Adipose tissue (tissue), 3 donors: ENCODE results near the gene MRPS23. TPM values are rescaled to one million over a fixed set of nuclear protein-coding genes. Genes with fewer than 3 reads are reported as not detected.

Experiments
- H3K27ac ChIP-seq: one replicate; pipeline ENCODE4 v1.5.1; 2013; ENCODE audit warnings: low read depth, low read length
- WGBS, 3 donors: extraction: QIAGEN DNeasy Blood & Tissue Kit; methylation state at CpG; one replicate each; pipeline ENCODE4 v1.1.7; 2013; 5-methylcytosine and 5-hydroxymethylcytosine counted together
- polyA plus RNA-seq, 3 donors: library from polyadenylated mRNA; stranded (reverse); fragments of 200-250 nt; gene quantifications; one replicate each; pipeline ENCODE4 v1.2.3, GENCODE V29; 2013
- donor health status: healthy with polysubstance abuse.
- donor health status: Bipolar disorder and iron deficiency.
- donor health status: healthy.

Gene MRPS23
- polyA plus RNA-seq, result 10 to 100 TPM; 20.9 to 36.6 (median 25.7) TPM

GRCh38 chr17:57849874-57850754 lies at the start of gene MRPS23:
MRPS23 (minus strand) TSS chr17:57850044; CDS start chr17:57850010, 34 bp downstream.
- peak within 1 kb of the TSS; percentile 13 for H3K27ac ChIP-seq
- 0 to 1% (median 0%) methylated on average over 57 of the region's 57 CpGs for WGBS, 3 donors

DNA sequence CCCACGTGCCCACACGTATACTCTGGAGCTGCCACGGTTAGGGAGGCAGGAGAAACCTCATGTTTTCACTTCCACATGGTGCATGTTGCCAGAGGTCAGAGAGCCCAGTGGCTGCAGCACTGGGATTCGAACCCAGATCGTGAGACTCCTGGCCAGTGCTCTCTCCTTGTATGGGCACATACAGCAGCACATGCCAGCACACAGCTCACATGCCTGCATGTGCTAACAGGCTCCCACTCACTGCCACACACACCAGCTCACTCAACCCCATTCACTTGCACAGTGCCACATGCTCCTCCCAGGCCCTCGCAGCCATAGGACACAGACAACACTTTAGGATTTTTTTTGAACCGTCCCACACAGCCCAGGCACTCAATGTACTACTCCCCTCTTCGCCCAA lies 49.5 kb upstream of the MRPS23 start:
- WGBS, 3 donors, result 58 to 60% (median 59%) methylated on average over 8 of the region's 8 CpGs
- no peak overlapping the region for H3K27ac ChIP-seq

GRCh38 chr17:57898487-57899311 lies 48.9 kb upstream of the MRPS23 start:
- WGBS, 3 donors, result 35 to 70% (median 58%) methylated on average over 8 to 9 of the region's 9 CpGs
- H3K27ac ChIP-seq, result peak overlapping the region; percentile 1

GRCh38 chr17:57895382-57896060 lies 45.7 kb upstream of the MRPS23 start:
- WGBS, 3 donors, result 60 to 80% (median 72%) methylated on average over 8 of the region's 8 CpGs
- H3K27ac ChIP-seq, result no peak overlapping the region

DNA sequence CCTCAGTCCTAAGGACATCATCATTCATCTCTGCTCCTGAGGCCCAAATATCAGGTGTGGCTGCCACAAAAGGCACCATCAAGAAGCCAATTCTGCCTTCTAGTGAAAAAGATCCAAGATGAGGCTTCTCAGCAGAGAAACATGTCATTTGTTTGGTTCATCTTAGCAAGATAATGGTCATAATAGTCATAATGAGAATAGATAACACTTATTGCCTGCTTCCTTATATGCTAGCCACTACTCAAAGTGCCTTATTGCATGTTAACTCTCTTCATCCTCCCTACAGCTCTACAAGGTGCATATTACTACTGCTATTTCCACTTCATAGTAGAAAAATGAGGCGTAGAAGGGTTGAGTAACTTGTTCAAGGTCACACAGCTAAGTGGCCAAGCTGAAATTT lies 45.0 kb upstream of the MRPS23 start:
- no peak overlapping the region for H3K27ac ChIP-seq
- 31 to 97% (median 86%) methylated on average over 1 of the region's 1 CpG for WGBS, 3 donors

- peak overlapping the region; percentile 86 for H3K27ac ChIP-seq
- WGBS, 3 donors, result 2 to 21% (median 13%) methylated on average over 16 of the region's 16 CpGs
Observed at GRCh38 chr17:57892820-57893595, 43.2 kb upstream of the MRPS23 start.

DNA sequence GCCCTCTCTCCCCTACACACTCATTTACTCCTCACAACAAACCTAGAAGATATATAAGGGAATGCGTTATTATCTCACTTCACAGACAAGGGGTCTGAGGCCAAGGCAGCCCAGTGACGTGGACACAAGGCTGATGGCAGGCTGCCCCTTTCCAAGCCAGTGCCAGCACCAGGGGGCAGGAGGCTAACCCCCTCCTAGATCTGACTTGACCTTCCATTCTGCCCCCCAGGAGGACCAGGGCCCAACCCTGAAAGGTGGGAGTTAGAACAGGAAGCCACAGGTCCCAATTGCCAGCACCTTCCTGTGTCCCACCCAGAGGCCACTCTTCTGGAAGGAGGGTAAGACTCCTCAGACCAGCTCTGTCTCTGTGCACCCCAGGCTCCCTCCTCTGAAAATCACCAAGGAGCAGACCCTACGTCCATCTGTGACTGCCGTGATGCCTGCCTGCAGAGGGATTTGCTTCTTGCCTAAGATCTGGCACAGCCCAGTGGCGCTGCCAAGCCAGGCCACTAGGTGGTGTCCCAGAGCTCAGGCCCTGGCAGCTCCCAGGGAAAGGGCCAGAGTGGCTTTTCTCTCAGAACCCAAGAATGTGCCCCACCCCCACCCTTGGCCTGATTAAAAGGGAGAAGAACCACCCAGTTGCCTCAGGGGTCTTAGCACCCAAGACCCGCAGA lies 42.4 kb upstream of the MRPS23 start:
- 34 to 43% (median 35%) methylated on average over 6 of the region's 6 CpGs for WGBS, 3 donors
- H3K27ac ChIP-seq, result peak overlapping the region; percentile 30

DNA sequence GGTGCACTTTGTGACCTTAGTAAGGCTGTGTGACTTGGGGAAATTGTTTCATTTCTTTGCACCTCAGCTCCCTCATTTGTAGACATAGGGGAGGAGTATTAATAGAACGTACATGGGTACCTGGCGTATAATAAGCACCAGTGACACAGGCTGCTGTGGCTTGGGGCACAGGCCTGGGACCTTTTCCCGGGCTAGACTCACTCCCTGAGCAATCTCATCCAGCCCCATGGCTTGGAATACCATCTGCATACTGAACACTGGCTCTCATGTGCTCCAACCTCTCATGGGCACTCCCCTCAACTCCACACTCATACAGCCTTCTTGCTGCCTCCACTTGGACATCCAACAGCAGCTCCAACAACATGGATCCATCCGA lies 41.0 kb upstream of the MRPS23 start:
- no peak overlapping the region for H3K27ac ChIP-seq
- WGBS, 3 donors, result 60 to 81% (median 76%) methylated on average over 4 of the region's 4 CpGs

GRCh38 chr17:57889892-57890856 lies 40.3 kb upstream of the MRPS23 start:
- 23 to 68% (median 63%) methylated on average over 11 of the region's 11 CpGs for WGBS, 3 donors
- H3K27ac ChIP-seq, result no peak overlapping the region

DNA sequence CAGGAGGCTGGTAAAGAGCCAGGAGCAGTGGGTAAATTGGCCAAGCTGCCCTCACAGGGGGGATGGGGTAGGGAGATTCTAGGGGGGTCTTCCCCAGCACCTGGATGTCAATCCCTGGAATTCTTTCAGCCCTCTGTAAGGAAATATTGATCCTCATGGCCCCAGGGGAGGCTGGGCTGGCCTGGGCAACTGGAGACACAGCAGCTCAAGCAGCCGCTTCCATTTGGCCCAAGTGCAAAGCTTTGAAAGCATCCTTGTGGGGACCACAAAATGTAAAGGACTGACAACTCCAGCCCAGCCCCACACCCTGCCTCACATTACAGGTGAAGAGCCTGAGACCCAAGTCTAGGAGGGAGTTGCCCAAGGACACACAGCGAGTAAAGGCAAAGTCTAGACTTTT lies 39.4 kb upstream of the MRPS23 start:
- 91 to 97% (median 94%) methylated on average over 2 of the region's 2 CpGs for WGBS, 3 donors
- H3K27ac ChIP-seq, result no peak overlapping the region

GRCh38 chr17:57888311-57889216 lies 38.7 kb upstream of the MRPS23 start:
- WGBS, 3 donors, result 75 to 84% (median 77%) methylated on average over 12 of the region's 12 CpGs
- no peak overlapping the region for H3K27ac ChIP-seq

GRCh38 chr17:57887161-57887560 lies 37.3 kb upstream of the MRPS23 start:
- 85 to 96% (median 96%) methylated on average over 4 of the region's 4 CpGs for WGBS, 3 donors
- no peak overlapping the region for H3K27ac ChIP-seq

- no peak overlapping the region for H3K27ac ChIP-seq
- WGBS, 3 donors, result 90 to 95% (median 93%) methylated on average over 4 of the region's 4 CpGs
Observed at GRCh38 chr17:57886020-57886419, 36.2 kb upstream of the MRPS23 start.

- H3K27ac ChIP-seq, result no peak overlapping the region
- WGBS, 3 donors, result 92 to 94% (median 93%) methylated on average over 60 to 67 of the region's 67 CpGs
Observed at GRCh38 chr17:57885148-57885915, 35.5 kb upstream of the MRPS23 start.

GRCh38 chr17:57881783-57882351 lies 32.0 kb upstream of the MRPS23 start:
- WGBS, 3 donors, result 53 to 67% (median 61%) methylated on average over 9 of the region's 9 CpGs
- H3K27ac ChIP-seq, result no peak overlapping the region
